D341Med (cell line): Measurements from ENCODE around the gene CCDC88C.

ENCODE experiments used
- DNase-seq: peaks from one replicate; pipeline ENCODE4 v3.0.0; 2012; ENCODE audit warnings: low spot score

Gene CCDC88C

DNA sequence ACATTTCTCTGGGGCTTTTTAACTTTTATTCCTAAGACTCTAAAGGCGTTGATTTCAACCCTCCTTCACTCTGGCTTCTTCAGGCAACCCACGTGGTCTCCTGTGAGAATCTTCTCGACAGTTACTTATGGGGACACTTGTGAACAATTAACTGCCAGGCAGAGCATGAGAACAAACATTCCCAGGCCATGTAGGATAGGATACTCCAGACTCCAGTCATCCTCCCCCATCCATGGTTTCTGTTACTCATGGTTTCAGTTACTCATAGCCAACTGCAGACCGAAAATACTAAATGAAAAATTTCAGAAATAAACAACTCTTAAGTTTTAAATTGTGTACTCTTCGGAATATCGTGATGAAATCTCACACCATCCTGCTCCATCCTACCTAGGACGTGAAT is 192.6 kb downstream of the CCDC88C start:
- DNase-seq: peak; percentile 6

GRCh38 chr14:91223028-91223783 is 194.4 kb downstream of the CCDC88C start:
- no peak for DNase-seq
